ENCODE data around the gene TMEM131L.
A peak's percentile ranks its signal among the peaks of the same experiment; 100 is the strongest.
"Not testable (repeated sequence)": the region's sequence is repeated elsewhere in the genome, so short reads cannot be mapped to it uniquely, and the experiment has no call there.

The TMEM131L gene

GRCh38 chr4:153528705-153529485 is 62.7 kb downstream of the TMEM131L start:
- peak; percentile 97 for DNase-seq

GRCh38 chr4:153529646-153530045 is 63.5 kb downstream of the TMEM131L start:
- DNase-seq, result peak; percentile 34

- peak; percentile 16 for DNase-seq
Observed at GRCh38 chr4:153530284-153530999, 64.3 kb downstream of the TMEM131L start.

- DNase-seq, result no peak
Observed at GRCh38 chr4:153531000-153531358, 64.8 kb downstream of the TMEM131L start.

- no peak for DNase-seq
Observed at GRCh38 chr4:153531976-153532626, 65.9 kb downstream of the TMEM131L start.

- DNase-seq, result no peak
Observed at GRCh38 chr4:153532636-153533035, 66.5 kb downstream of the TMEM131L start.

GRCh38 chr4:153533387-153533786 is 67.2 kb downstream of the TMEM131L start:
- DNase-seq, result no peak

GRCh38 chr4:153534792-153535629 is 68.9 kb downstream of the TMEM131L start:
- DNase-seq, result no peak

- DNase-seq, result no peak
Observed at GRCh38 chr4:153535772-153536513, 69.8 kb downstream of the TMEM131L start.

- no peak for DNase-seq
Observed at GRCh38 chr4:153537493-153537960, 71.4 kb downstream of the TMEM131L start.

GRCh38 chr4:153538487-153539357 is 72.6 kb downstream of the TMEM131L start:
- DNase-seq, result no peak

- no peak for DNase-seq
Observed at GRCh38 chr4:153539422-153539821, 73.3 kb downstream of the TMEM131L start.

GRCh38 chr4:153541456-153542096 is 75.4 kb downstream of the TMEM131L start:
- no peak for DNase-seq

- no peak for DNase-seq
Observed at GRCh38 chr4:153542131-153542530, 76.0 kb downstream of the TMEM131L start.

GRCh38 chr4:153542834-153543233 is 76.7 kb downstream of the TMEM131L start:
- DNase-seq, result peak; percentile 34

GRCh38 chr4:153543351-153543750 is 77.2 kb downstream of the TMEM131L start:
- no peak for DNase-seq

GRCh38 chr4:153545822-153546221 is 79.7 kb downstream of the TMEM131L start:
- no peak for DNase-seq

GRCh38 chr4:153546280-153546679 is 80.1 kb downstream of the TMEM131L start:
- no peak for DNase-seq

GRCh38 chr4:153547520-153547919 is 81.4 kb downstream of the TMEM131L start:
- no peak for DNase-seq

GRCh38 chr4:153548907-153549306 is 82.7 kb downstream of the TMEM131L start:
- not testable (repeated sequence) for DNase-seq

Measured in hematopoietic multipotent progenitor cell treated with erythropoietin and hydrocortisone succinate and interleukin-3 and kit ligand, for 8 days (in vitro differentiated cells).